Esophagus muscularis mucosa (tissue), 4 donors: Measurements from ENCODE around the gene CHM.

ENCODE experiments used
- EP300 ChIP-seq: sonication (generic); formaldehyde crosslinking; IDR thresholded peaks from one replicate; pipeline ENCODE4 v1.6.1; 2017; ENCODE audit warnings: antibody characterized with exemption
- POLR2A ChIP-seq: fragments of 450-650 bp; IDR thresholded peaks from one replicate; pipeline ENCODE4 v1.6.1; 2017; ENCODE audit warnings: antibody characterized with exemption, moderate library complexity, mild to moderate bottlenecking, low read depth
- POLR2AphosphoS5 ChIP-seq, 2 donors: sonication (generic); formaldehyde crosslinking; IDR thresholded peaks; one replicate each; pipeline ENCODE4 v1.6.1; 2017; ENCODE audit warnings: antibody characterized with exemption in 2 of 2
- TF ChIP-seq, protein P1 (sequence below), 3 experiments: fragments of 200-600 bp in 2 of 3; fragments of 450-650 bp in 1 of 3; sonication (generic) in 2 of 3; IDR thresholded peaks; one replicate each; pipeline ENCODE4 v1.5.1; 2017 to 2019; ENCODE audit warnings: antibody characterized with exemption in 3 of 3, mild to moderate bottlenecking in 2 of 3, moderate library complexity in 1 of 3

DNA sequence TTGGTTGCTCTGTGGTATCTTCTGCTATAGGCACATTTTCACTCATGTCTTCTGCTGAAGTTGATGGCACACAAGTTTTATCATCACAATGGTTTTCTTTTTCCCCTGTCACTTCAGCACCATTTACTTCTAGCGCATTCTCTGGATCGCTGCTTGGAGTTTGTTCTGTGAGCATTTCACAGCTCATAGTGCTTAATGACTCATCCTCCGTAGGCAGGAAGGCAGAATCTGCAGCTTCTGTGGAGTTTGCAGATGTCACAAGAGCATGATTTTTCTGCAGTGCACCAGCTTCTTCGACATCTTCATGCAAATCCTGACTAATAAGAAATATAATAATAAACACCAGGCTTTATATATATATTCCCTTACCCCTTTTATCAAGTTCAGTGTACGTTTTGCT, 83.6 kb downstream of the CHM start:
- TF ChIP-seq POLR2A (no peak), EP300 (no peak), POLR2AphosphoS5 (IDR thresholded peaks at IDR 0.05) (no peak)
- TF ChIP-seq, protein P1, sequence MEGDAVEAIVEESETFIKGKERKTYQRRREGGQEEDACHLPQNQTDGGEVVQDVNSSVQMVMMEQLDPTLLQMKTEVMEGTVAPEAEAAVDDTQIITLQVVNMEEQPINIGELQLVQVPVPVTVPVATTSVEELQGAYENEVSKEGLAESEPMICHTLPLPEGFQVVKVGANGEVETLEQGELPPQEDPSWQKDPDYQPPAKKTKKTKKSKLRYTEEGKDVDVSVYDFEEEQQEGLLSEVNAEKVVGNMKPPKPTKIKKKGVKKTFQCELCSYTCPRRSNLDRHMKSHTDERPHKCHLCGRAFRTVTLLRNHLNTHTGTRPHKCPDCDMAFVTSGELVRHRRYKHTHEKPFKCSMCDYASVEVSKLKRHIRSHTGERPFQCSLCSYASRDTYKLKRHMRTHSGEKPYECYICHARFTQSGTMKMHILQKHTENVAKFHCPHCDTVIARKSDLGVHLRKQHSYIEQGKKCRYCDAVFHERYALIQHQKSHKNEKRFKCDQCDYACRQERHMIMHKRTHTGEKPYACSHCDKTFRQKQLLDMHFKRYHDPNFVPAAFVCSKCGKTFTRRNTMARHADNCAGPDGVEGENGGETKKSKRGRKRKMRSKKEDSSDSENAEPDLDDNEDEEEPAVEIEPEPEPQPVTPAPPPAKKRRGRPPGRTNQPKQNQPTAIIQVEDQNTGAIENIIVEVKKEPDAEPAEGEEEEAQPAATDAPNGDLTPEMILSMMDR (IDR thresholded peaks at IDR 0.05) = no peak
